ENCODE results near the gene COQ4. TPM values are rescaled to one million over a fixed set of nuclear protein-coding genes. Genes with fewer than 3 reads are reported as not detected.

COQ4 gene
- total RNA-seq, 1 donor from 2014 or later, result 46.6 TPM

DNA sequence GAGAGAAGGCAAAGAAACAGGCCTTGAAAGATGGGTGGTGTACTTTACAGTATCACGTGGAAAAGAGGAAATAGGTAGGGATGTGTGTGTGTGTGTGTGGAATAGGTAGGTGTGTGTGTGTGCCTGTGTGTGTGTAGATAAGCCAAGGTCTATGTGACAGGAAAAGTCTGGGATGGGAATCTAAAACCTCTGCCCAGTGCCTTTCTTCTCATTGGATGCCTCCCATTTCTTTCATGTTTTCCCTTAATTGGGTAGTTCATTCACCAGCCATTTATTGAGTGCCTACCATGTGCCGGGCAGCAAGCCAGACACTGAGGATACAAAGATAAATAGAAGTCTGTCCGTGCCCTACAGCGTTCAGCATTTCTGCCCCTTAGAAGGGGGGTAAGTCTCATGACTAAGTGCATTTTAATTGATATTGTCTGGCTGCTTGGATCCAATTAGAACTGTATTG is 49.6 kb downstream of the COQ4 start:
- no peak for DNase-seq (ENCODE audit: low spot score)
- Mint-ChIP-seq H3K9me3 (ENCODE audit: unreplicated experiment) (no peaks in the 10 kb centered on the region), H3K27me3 (ENCODE audit: unreplicated experiment) (peaks cover 5% of the 10 kb centered on the region), H3K27ac (ENCODE audit: unreplicated experiment) (peak overlapping the region; percentile 92), H3K4me1 (ENCODE audit: unreplicated experiment) (peaks cover 32% of the 10 kb centered on the region), H3K36me3 (ENCODE audit: low read depth, unreplicated experiment) (peaks cover 11% of the 10 kb centered on the region), H3K4me3 (ENCODE audit: unreplicated experiment) (peak overlapping the region; percentile 93)
- TF ChIP-seq, protein P1, sequence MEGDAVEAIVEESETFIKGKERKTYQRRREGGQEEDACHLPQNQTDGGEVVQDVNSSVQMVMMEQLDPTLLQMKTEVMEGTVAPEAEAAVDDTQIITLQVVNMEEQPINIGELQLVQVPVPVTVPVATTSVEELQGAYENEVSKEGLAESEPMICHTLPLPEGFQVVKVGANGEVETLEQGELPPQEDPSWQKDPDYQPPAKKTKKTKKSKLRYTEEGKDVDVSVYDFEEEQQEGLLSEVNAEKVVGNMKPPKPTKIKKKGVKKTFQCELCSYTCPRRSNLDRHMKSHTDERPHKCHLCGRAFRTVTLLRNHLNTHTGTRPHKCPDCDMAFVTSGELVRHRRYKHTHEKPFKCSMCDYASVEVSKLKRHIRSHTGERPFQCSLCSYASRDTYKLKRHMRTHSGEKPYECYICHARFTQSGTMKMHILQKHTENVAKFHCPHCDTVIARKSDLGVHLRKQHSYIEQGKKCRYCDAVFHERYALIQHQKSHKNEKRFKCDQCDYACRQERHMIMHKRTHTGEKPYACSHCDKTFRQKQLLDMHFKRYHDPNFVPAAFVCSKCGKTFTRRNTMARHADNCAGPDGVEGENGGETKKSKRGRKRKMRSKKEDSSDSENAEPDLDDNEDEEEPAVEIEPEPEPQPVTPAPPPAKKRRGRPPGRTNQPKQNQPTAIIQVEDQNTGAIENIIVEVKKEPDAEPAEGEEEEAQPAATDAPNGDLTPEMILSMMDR (IDR thresholded peaks at IDR 0.05; ENCODE audit: unreplicated experiment), result no peak

DNA sequence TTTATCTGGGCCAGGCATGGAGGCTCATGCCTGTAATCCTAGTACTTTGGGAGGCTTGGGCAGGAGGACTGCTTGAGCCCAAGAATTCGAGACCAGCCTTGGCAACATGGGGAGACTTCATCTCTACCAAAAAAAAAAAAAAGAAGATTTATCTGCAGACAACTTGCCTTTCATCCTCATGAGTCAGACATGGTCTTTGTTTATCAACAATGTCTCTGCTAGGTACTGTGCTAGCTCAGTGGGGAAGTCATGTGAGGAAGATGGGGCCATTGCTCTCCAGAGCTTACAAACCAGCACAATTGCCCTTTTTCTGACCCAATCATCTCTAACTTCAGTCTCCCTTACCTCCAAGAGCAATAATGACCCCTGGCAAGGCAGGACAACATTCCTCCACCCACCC is 50.1 kb downstream of the COQ4 start:
- Mint-ChIP-seq H3K27ac (ENCODE audit: unreplicated experiment) (peak overlapping the region; percentile 92), H3K36me3 (ENCODE audit: low read depth, unreplicated experiment) (peaks cover 11% of the 10 kb centered on the region), H3K4me1 (ENCODE audit: unreplicated experiment) (peaks cover 32% of the 10 kb centered on the region), H3K4me3 (ENCODE audit: unreplicated experiment) (peak overlapping the region; percentile 93), H3K9me3 (ENCODE audit: unreplicated experiment) (no peaks in the 10 kb centered on the region), H3K27me3 (ENCODE audit: unreplicated experiment) (peaks cover 5% of the 10 kb centered on the region)
- DNase-seq (ENCODE audit: low spot score), result no peak
- TF ChIP-seq, protein P1 (IDR thresholded peaks at IDR 0.05; ENCODE audit: unreplicated experiment), result no peak

DNA sequence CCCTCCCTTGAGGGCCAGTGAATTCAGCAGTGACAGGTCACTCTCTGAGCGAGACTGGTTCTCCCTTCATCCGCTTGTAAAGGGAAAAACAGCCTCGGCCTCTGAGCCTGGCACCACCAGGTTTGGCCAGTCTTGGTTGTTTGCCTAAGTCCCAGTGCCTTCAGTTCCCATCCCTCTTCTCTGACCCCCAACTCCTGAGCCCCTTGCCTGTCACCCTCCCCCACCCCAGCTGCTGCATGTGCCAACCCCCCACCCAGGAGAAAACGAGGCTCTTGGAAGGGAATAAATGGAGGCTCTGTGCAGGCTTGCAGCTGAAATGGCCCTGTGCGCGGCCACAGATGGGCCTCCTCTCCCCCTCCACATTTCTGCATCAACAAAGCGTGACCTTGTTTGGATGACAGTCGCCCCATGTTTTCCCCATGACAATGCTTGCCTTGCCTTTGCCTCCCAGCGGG is 51.6 kb downstream of the COQ4 start:
- H3K27me3 Mint-ChIP-seq (ENCODE audit: unreplicated experiment), result peaks cover 5% of the 10 kb centered on the region
- no peaks in the 10 kb centered on the region for H3K9me3 Mint-ChIP-seq (ENCODE audit: unreplicated experiment)
- peaks cover 32% of the 10 kb centered on the region for H3K4me1 Mint-ChIP-seq (ENCODE audit: unreplicated experiment)
- TF ChIP-seq, protein P1 (IDR thresholded peaks at IDR 0.05; ENCODE audit: unreplicated experiment), result no peak
- peaks cover 15% of the 10 kb centered on the region for H3K36me3 Mint-ChIP-seq (ENCODE audit: low read depth, unreplicated experiment)
- DNase-seq (ENCODE audit: low spot score), result no peak
- no peak overlapping the region for H3K27ac Mint-ChIP-seq (ENCODE audit: unreplicated experiment)
- no peak overlapping the region for H3K4me3 Mint-ChIP-seq (ENCODE audit: unreplicated experiment)

DNA sequence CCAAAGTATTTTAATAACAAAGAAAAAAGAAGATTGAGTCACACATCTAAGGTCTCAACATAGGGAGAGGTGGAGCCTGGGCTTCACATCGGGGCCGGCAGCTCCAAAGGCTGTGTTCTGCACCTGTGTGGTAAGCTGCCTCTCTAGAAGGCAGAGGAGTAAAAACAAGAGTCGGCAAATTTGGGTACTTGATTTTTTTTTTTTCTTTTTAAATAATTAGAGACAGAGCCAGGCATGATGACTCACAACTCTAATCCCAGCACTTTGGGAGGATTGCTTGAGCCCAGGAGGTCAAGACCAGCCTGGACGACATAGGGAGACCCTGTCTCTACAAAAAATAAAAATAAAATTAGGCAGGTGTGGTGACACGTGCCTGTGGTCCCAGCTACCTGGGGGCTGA is 53.2 kb downstream of the COQ4 start:
- Mint-ChIP-seq H3K27me3 (ENCODE audit: unreplicated experiment) (peaks cover 3% of the 10 kb centered on the region), H3K9me3 (ENCODE audit: unreplicated experiment) (no peaks in the 10 kb centered on the region), H3K27ac (ENCODE audit: unreplicated experiment) (no peak overlapping the region), H3K4me3 (ENCODE audit: unreplicated experiment) (no peak overlapping the region), H3K4me1 (ENCODE audit: unreplicated experiment) (peaks cover 24% of the 10 kb centered on the region), H3K36me3 (ENCODE audit: low read depth, unreplicated experiment) (peaks cover 19% of the 10 kb centered on the region)
- TF ChIP-seq, protein P1 (IDR thresholded peaks at IDR 0.05; ENCODE audit: unreplicated experiment), result no peak
- no peak for DNase-seq (ENCODE audit: low spot score)

DNA sequence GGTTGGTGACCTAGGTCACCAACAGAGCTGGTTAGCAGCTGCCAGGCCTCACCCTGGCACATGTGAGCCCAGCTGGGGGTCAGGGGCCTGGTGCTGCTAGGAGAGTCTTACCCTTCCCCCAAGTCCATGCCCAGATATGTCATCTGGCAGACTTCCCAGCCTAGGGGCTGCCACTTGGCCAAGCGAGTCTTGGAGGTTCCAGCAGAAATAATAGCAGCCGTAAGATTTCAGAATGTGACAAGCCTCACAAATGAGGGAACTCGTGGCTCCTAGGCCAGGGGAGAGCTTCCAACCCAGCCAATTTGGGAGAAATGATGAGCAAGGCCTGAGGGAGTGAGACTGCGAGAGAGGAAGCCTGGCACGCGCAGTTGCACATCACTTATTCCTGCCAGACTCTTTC is 59.6 kb downstream of the COQ4 start:
- H3K36me3 Mint-ChIP-seq (ENCODE audit: low read depth, unreplicated experiment), result peaks cover 25% of the 10 kb centered on the region
- H3K9me3 Mint-ChIP-seq (ENCODE audit: unreplicated experiment), result no peaks in the 10 kb centered on the region
- H3K4me1 Mint-ChIP-seq (ENCODE audit: unreplicated experiment), result no peaks in the 10 kb centered on the region
- H3K27me3 Mint-ChIP-seq (ENCODE audit: unreplicated experiment), result peaks cover 1% of the 10 kb centered on the region
- no peak overlapping the region for H3K27ac Mint-ChIP-seq (ENCODE audit: unreplicated experiment)
- no peak overlapping the region for H3K4me3 Mint-ChIP-seq (ENCODE audit: unreplicated experiment)
- TF ChIP-seq, protein P1 (IDR thresholded peaks at IDR 0.05; ENCODE audit: unreplicated experiment), result no peak
- no peak for DNase-seq (ENCODE audit: low spot score)
